Stimulated activated CD4-positive, alpha-beta T cell treated with anti-CD3 and anti-CD28 coated beads, Interleukin-1b, Interleukin-23, amount 100 ng/mL, for 1 hour (primary cell): Measurements from ENCODE around the gene HLA-E.
"Not testable (repeated sequence)": the region's sequence is repeated elsewhere in the genome, so short reads cannot be mapped to it uniquely, and the experiment has no call there.

Experiments
- DNase-seq, 2 donors: peaks; one replicate each; pipeline ENCODE4 v3.0.0-alpha.2; 2020; ENCODE audit warnings: low read depth in 2 of 2

The HLA-E gene

GRCh38 chr6:30489081-30490025 is at the start of gene HLA-E:
TSS of gene HLA-E (plus strand) at chr6:30489509. CDS start at chr6:30489532, 23 bp downstream.
- DNase-seq, result peak; percentile 60 to 83

GRCh38 chr6:30441171-30441570 is 48.1 kb upstream of the HLA-E start:
- no peak for DNase-seq

GRCh38 chr6:30443657-30444450 is 45.5 kb upstream of the HLA-E start:
- no peak for DNase-seq

- DNase-seq, result no peak
Measured at GRCh38 chr6:30444451-30444742, 44.9 kb upstream of the HLA-E start.

GRCh38 chr6:30446259-30446658 is 43.0 kb upstream of the HLA-E start:
- DNase-seq, result no peak

GRCh38 chr6:30447237-30447636 is 42.1 kb upstream of the HLA-E start:
- DNase-seq, result no peak

- no peak for DNase-seq
Measured at GRCh38 chr6:30450548-30450908, 38.8 kb upstream of the HLA-E start.

- DNase-seq, result no peak
Measured at GRCh38 chr6:30450909-30451841, 38.1 kb upstream of the HLA-E start.

GRCh38 chr6:30452736-30453507 is 36.4 kb upstream of the HLA-E start:
- no peak for DNase-seq

GRCh38 chr6:30453508-30454116 is 35.7 kb upstream of the HLA-E start:
- DNase-seq, result peak; percentile 65 to 88

- no peak for DNase-seq
Measured at GRCh38 chr6:30459145-30459544, 30.2 kb upstream of the HLA-E start.

- no peak for DNase-seq
Measured at GRCh38 chr6:30461055-30461454, 28.3 kb upstream of the HLA-E start.

- DNase-seq, result no peak
Measured at GRCh38 chr6:30462482-30462881, 26.8 kb upstream of the HLA-E start.

- DNase-seq, result no peak
Measured at GRCh38 chr6:30463242-30463641, 26.1 kb upstream of the HLA-E start.

- no peak for DNase-seq
Measured at GRCh38 chr6:30463651-30464618, 25.4 kb upstream of the HLA-E start.

- no peak for DNase-seq
Measured at GRCh38 chr6:30465595-30466306, 23.6 kb upstream of the HLA-E start.

GRCh38 chr6:30470968-30471367 is 18.3 kb upstream of the HLA-E start:
- DNase-seq, result no peak

GRCh38 chr6:30475116-30475515 is 14.2 kb upstream of the HLA-E start:
- not testable (repeated sequence) for DNase-seq
